ENCODE results near the gene NOS1AP.

The NOS1AP gene

DNA sequence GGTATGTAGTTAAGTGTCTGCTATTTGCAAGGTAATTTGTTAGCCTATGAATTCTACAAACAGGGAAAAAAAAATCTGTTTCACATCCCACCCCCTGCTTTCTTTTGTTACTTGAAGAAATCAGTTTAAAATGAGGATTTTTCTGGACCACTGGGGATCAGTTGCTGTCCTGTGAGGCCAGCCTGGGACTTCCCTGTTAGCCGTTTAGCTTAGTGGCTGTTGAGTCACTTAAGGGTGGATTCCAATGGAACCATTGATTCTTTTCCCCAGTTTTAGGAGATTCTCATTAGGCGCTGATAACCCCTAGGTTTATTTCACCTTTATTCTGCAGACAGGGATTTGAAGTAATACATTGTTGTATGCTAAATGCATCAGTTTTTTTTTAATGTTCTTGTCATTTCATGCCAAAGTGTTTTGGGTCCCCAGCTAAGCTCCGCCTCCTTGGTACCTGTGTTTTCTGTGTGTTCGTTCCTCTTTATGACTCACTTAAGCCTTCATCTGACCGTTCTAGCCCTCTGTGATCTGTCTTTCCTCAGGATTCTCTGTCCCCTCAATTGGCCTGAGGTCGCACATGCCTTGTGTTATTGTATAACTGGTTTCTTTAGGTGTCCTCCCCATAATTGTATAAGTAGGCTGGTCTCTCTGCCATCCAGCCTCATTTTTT is 59.3 kb downstream of the NOS1AP start:
- in situ Hi-C loops (cut with HindIII; ENCODE audit: low sequenced_read_pairs), result no loop called here
- DNase-seq (ENCODE audit: low read depth), result no peak
- H3K4me3 ChIP-seq (ENCODE audit: low read depth, low read length), result no peak overlapping the region
- no peak for TF ChIP-seq CTCF (IDR thresholded peaks at IDR 0.05; ENCODE audit: low read depth, low read length, missing control alignments)

DNA sequence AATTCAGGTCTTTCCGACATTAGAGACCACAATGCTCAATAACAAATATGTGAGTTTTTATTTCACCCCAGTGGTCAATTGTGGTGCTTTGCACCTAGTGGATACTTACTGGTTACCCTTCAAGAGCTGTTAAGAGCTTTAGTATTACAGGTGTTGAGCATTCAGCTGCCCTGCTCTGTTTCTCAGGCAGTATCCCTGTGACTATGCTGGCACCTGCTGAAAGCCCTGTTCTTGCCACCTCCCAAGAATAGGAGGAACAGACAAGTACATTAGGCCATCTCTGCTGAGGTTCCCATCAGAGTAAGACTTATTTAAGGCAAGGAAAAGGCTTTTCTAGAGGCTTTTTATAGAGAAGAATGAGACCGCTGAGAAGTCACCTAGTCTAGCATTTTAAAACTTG is 60.8 kb downstream of the NOS1AP start:
- TF ChIP-seq CTCF (IDR thresholded peaks at IDR 0.05; ENCODE audit: low read depth, low read length, missing control alignments), result no peak
- no peak overlapping the region for H3K4me3 ChIP-seq (ENCODE audit: low read depth, low read length)
- no peak for DNase-seq (ENCODE audit: low read depth)
- in situ Hi-C loops (cut with HindIII; ENCODE audit: low sequenced_read_pairs), result no loop called here

DNA sequence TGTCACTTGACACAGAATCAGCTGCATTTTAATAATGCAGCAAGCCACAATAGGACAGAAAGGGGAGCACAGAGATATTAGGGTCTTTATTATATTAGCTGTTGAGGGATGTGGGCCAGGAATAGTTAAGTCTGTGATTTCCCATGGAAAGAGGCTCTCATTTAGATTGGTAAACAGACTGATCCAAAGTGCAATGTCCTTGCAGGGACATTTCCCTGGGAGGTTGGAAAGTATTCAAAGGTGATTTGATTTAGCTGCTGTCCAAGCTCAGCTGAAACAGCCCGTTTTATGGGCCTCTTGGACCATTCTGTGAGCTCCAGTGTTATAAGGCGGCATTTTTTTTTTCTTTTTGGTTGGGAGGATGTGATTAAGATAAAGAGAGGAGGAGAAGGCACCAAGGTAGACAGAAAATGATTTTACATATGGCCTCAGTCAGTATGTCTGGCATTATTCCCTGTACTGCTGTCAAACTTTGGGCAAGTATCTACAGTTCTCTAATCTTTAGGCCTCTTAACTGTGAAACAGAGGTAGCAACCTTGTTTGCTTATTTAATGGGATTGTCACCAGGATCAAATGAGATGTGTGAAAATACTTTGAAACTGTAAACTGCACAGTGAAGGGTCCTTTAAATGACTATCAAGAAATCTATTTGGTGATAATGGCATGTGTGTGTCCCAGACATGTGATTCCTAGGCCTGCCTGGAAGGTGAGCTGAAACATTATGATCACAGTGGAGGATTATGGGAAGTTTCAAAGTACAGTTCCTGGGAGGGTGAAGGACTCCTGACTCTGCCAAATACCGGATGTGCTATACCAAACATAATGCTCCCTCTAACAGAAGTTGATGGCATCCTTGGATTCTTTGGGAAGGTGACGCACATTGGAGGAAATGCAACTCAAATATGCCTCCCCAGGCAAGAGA is 62.2 kb downstream of the NOS1AP start:
- in situ Hi-C loops (cut with HindIII; ENCODE audit: low sequenced_read_pairs), result no loop called here
- no peak for TF ChIP-seq CTCF (IDR thresholded peaks at IDR 0.05; ENCODE audit: low read depth, low read length, missing control alignments)
- no peak overlapping the region for H3K4me3 ChIP-seq (ENCODE audit: low read depth, low read length)
- DNase-seq (ENCODE audit: low read depth), result no peak

DNA sequence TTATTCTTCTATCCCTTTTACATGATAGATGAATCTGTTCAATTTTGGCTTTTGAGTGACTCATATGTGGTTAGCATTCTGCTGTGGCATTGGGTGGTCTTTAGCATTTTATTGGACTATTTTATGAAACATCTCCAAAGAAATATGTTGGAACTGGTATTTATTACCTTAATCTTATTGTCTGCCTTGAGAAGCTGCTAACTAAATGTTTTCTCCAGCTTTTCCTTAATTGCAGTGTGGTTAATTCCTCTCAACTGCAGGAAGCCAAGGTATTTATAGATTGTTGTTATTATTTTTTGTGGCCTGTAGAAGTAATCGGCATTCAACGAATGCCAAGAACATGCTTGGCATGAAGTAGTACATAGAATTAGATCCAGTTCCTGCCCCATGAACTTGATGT is 64.1 kb downstream of the NOS1AP start:
- no peak overlapping the region for H3K4me3 ChIP-seq (ENCODE audit: low read depth, low read length)
- no peak for DNase-seq (ENCODE audit: low read depth)
- in situ Hi-C loops (cut with HindIII; ENCODE audit: low sequenced_read_pairs), result no loop called here
- no peak for TF ChIP-seq CTCF (IDR thresholded peaks at IDR 0.05; ENCODE audit: low read depth, low read length, missing control alignments)

- H3K4me3 ChIP-seq (ENCODE audit: low read depth, low read length), result no peak overlapping the region
- no peak for DNase-seq (ENCODE audit: low read depth)
- TF ChIP-seq CTCF (IDR thresholded peaks at IDR 0.05; ENCODE audit: low read depth, low read length, missing control alignments), result no peak
- in situ Hi-C loops (cut with HindIII; ENCODE audit: low sequenced_read_pairs), result no loop called here
Observed at GRCh38 chr1:162134646-162135045, 65.2 kb downstream of the NOS1AP start.

DNA sequence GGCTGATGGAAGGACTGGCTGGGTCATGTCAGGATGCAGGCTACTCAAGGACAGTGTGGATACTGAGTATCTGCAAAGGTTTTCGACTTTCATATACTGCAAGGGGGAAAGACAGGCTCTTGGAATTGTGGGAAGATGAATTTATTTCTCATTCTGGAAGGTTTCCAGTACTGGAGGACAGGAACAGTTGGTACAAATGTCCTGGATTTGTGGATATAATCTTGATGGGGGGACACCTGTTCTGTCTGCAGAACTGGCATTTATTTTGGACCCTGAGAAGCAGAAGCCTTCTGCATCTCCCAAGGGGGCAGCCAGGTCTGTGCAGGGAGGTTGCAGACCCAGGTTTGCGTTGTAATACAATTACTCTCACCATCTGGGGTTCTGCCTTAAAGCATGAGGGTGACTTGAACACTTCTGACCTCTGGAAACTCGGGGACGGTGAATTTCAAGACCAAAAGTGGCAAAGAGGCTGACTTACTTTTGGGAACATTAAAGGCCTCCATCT is 65.8 kb downstream of the NOS1AP start:
- in situ Hi-C loops (cut with HindIII; ENCODE audit: low sequenced_read_pairs), result no loop called here
- no peak for DNase-seq (ENCODE audit: low read depth)
- H3K4me3 ChIP-seq (ENCODE audit: low read depth, low read length), result no peak overlapping the region
- no peak for TF ChIP-seq CTCF (IDR thresholded peaks at IDR 0.05; ENCODE audit: low read depth, low read length, missing control alignments)

Data from astrocyte of the cerebellum (primary cell).